GM18873 (cell line): ENCODE results near the gene KRT7.

ENCODE experiments used
- ATAC-seq: cut with Tn5 transposase; IDR thresholded peaks from one replicate; pipeline ENCODE4 v1.9.1; 2021; ENCODE audit warnings: mild to moderate bottlenecking, moderate library complexity, moderate number of reproducible peaks; ENCODE audit not compliant: unreplicated experiment, low FRiP score

The KRT7 gene

GRCh38 chr12:52294803-52295202, 61.8 kb downstream of the KRT7 start:
- ATAC-seq: no peak

GRCh38 chr12:52295663-52296062, 62.6 kb downstream of the KRT7 start:
- no peak for ATAC-seq

DNA sequence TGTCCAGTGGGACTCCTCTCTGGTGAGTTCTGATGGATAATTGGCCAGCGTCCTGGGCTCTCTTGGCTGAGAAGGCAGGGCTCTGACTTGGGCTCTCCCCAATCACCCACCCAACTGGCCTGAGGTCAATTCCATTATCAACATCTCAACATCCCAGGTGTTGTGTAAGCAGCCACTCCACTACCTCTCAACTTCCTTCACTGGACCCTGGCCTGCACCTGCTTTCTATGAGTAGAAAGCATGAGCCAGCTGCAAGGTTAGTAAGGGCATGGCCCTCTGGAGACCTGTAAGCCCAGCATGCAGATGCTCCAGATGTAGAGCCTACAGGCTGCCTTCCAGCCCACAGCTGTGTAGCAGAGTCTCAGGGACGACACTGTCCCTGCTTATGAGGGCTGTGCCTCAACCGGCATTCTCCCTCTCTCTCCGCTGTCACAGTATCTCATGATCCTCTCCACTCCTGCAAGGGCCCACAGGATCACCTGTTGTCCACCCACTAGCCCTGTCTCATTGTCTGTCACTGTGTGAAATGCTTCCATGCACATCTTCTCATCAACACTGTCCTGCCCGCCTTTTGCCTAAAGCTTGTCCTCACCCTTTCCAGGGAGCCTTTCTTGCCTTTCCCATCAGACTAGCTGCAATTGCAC, 63.7 kb downstream of the KRT7 start:
- ATAC-seq: no peak
